ENCODE measurements around the gene LRRC8B.
"Not testable (repeated sequence)": the region's sequence is repeated elsewhere in the genome, so short reads cannot be mapped to it uniquely, and the experiment has no call there.

Gene LRRC8B

GRCh38 chr1:89587729-89588161, 63.1 kb downstream of the LRRC8B start:
- DNase-seq, result no peak

GRCh38 chr1:89588480-89588879, 63.9 kb downstream of the LRRC8B start:
- no peak for DNase-seq

- DNase-seq, result no peak
Measured at GRCh38 chr1:89589515-89589914, 64.9 kb downstream of the LRRC8B start.

GRCh38 chr1:89590341-89591080, 65.9 kb downstream of the LRRC8B start:
- no peak for DNase-seq

- DNase-seq, result not testable (repeated sequence)
Measured at GRCh38 chr1:89592861-89593302, 68.3 kb downstream of the LRRC8B start.

GRCh38 chr1:89594096-89594740, 69.6 kb downstream of the LRRC8B start:
- no peak for DNase-seq

- DNase-seq, result no peak
Measured at GRCh38 chr1:89596698-89597097, 72.1 kb downstream of the LRRC8B start.

GRCh38 chr1:89598450-89599331, 74.1 kb downstream of the LRRC8B start:
- DNase-seq, result peak; percentile 85

GRCh38 chr1:89599332-89599630, 74.7 kb downstream of the LRRC8B start:
- DNase-seq, result no peak

GRCh38 chr1:89600451-89601224, 76.0 kb downstream of the LRRC8B start:
- DNase-seq, result no peak

- no peak for DNase-seq
Measured at GRCh38 chr1:89602871-89603404, 78.3 kb downstream of the LRRC8B start.

GRCh38 chr1:89603651-89604413, 79.2 kb downstream of the LRRC8B start:
- no peak for DNase-seq

GRCh38 chr1:89604414-89604735, 79.7 kb downstream of the LRRC8B start:
- DNase-seq, result no peak

GRCh38 chr1:89605692-89606091, 81.1 kb downstream of the LRRC8B start:
- no peak for DNase-seq

GRCh38 chr1:89606227-89606980, 81.8 kb downstream of the LRRC8B start:
- DNase-seq, result no peak

GRCh38 chr1:89607156-89607555, 82.5 kb downstream of the LRRC8B start:
- DNase-seq, result no peak

GRCh38 chr1:89607586-89608318, 83.1 kb downstream of the LRRC8B start:
- DNase-seq, result no peak

- no peak for DNase-seq
Measured at GRCh38 chr1:89608319-89608983, 83.8 kb downstream of the LRRC8B start.

- no peak for DNase-seq
Measured at GRCh38 chr1:89608984-89609725, 84.5 kb downstream of the LRRC8B start.
